K562 (cell line): ENCODE measurements around the gene IMMP2L.

Experiments used
- BRCA1 ChIP-seq, 2 experiments: fragments of 450-650 bp in 1 of 2; sonication (generic) in 1 of 2; formaldehyde crosslinking in 1 of 2; IDR thresholded peaks; 2 replicates each; pipeline versions ENCODE4 v1.5.0 to v1.6.1; 2017 to 2020; ENCODE audit warnings: mild to moderate bottlenecking in 1 of 2, missing genetic modification reagents in 1 of 2
- CBX3 ChIP-seq, 2 experiments: IDR thresholded peaks; 1 replicate in 1 of 2; 2 replicates in 1 of 2; pipeline ENCODE4 v1.6.1; 2012; ENCODE audit warnings: inconsistent platforms in 2 of 2, low read length in 2 of 2, borderline replicate concordance in 1 of 2, control low read depth in 1 of 2
- CEBPB ChIP-seq: fragments of 450-650 bp; IDR thresholded peaks from 2 replicates; pipeline ENCODE4 v1.6.1; 2016; ENCODE audit warnings: missing genetic modification characterization, missing compliant biosample characterization
- KDM4B ChIP-seq, 2 experiments: fragments of 450-650 bp in 1 of 2; sonication (generic) in 1 of 2; IDR thresholded peaks; 2 replicates each; pipeline ENCODE4 v1.6.1; 2016 to 2017; ENCODE audit warnings: borderline replicate concordance in 2 of 2, antibody characterized with exemption in 1 of 2, low read depth in 1 of 2, mild to moderate bottlenecking in 1 of 2
- POLR2A ChIP-seq: fragments of 450-650 bp; conservative IDR thresholded peaks from 2 replicates; pipeline ENCODE4 v1.6.1; 2016
- SAFB2 ChIP-seq: fragments of 200-400 bp; formaldehyde crosslinking; IDR thresholded peaks from 2 replicates; pipeline ENCODE4 v1.6.1; 2018; ENCODE audit warnings: borderline replicate concordance, low read length, low read depth, moderate library complexity; ENCODE audit not compliant: severe bottlenecking
- TAF1 ChIP-seq: IDR thresholded peaks from 2 replicates; pipeline ENCODE4 v1.6.1; 2011; ENCODE audit warnings: mild to moderate bottlenecking, low read length, moderate library complexity; ENCODE audit not compliant: insufficient read depth, control insufficient read depth, severe bottlenecking; ENCODE audit errors: extremely low read depth
- ZNF274 ChIP-seq: IDR thresholded peaks from 2 replicates; pipeline ENCODE4 v1.6.1; 2011; ENCODE audit warnings: low read depth, mild to moderate bottlenecking, low read length, moderate library complexity, borderline replicate concordance
- TF ChIP-seq, protein P1 (sequence below): sonication (generic); formaldehyde crosslinking; IDR thresholded peaks from 2 replicates; pipeline ENCODE4 v1.9.0; 2022; ENCODE audit warnings: mild to moderate bottlenecking, missing genetic modification reagents

DNA sequence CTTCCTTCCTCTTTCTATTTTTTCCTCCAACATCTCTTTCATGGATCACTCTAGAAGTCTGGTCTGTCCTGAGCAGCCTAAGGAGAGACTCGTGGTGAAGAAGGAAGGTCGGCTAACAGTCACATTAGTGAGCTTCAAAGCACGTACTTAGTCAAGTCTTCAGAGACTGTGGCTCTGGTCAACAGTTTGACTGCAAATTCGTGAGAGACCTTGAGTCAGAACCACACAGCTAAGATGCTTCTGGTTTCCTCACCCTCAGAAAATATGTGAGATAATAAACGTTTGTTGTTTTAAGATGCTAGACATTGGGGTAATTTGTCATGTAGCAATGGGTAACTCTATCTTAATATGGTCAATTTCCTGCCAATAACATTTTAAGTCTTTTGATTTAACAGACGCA is 597.5 kb downstream of the IMMP2L start:
- TF ChIP-seq ZNF274 (no peak), SAFB2 (no peak), BRCA1 (IDR thresholded peaks at IDR 0.05) (no peak), BRCA1 (CRISPR knock-in tag; IDR thresholded peaks at IDR 0.05) (no peak), CBX3 (IDR thresholded peaks at IDR 0.05; ENCODE audit: borderline replicate concordance in 1 of 2, low read length in 2 of 2) (no peak), CEBPB (no peak), TAF1 (no peak), POLR2A (no peak), KDM4B (IDR thresholded peaks at IDR 0.05; ENCODE audit: borderline replicate concordance in 2 of 2, low read depth in 1 of 2) (no peak)
- TF ChIP-seq, protein P1, sequence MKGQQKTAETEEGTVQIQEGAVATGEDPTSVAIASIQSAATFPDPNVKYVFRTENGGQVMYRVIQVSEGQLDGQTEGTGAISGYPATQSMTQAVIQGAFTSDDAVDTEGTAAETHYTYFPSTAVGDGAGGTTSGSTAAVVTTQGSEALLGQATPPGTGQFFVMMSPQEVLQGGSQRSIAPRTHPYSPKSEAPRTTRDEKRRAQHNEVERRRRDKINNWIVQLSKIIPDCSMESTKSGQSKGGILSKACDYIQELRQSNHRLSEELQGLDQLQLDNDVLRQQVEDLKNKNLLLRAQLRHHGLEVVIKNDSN (CRISPR knock-in tag): no peak
